Sigmoid colon (tissue), 7 donors: ENCODE results near the gene OARD1. TPM values are rescaled to one million over a fixed set of nuclear protein-coding genes. Genes with fewer than 3 reads are reported as not detected.

Source experiments
- DNase-seq: peaks from one replicate; pipeline ENCODE4 v3.0.0-alpha.2; 2019
- H3K27ac ChIP-seq, 4 donors: fragments of 200-600 bp; sonication (generic); one replicate each; pipeline ENCODE4 v1.5.1; 2016 to 2019; ENCODE audit warnings: mild to moderate bottlenecking in 1 of 4
- H3K27me3 ChIP-seq, 3 donors: fragments of 200-600 bp; sonication (generic); one replicate each; pipeline ENCODE4 v1.5.1; 2019; ENCODE audit warnings: mild to moderate bottlenecking in 1 of 3
- H3K36me3 ChIP-seq, 4 donors: fragments of 200-600 bp; sonication (generic); one replicate each; pipeline ENCODE4 v1.5.1; 2016 to 2019
- H3K4me1 ChIP-seq, 4 donors: fragments of 200-600 bp; sonication (generic); one replicate each; pipeline ENCODE4 v1.5.1; 2017 to 2019
- H3K4me3 ChIP-seq, 4 donors: fragments of 200-600 bp; sonication (generic); one replicate each; pipeline ENCODE4 v1.5.1; 2017 to 2019; ENCODE audit warnings: mild to moderate bottlenecking in 2 of 4, moderate library complexity in 1 of 4
- H3K9me3 ChIP-seq, 4 donors: fragments of 200-600 bp in 3 of 4; sonication (generic) in 3 of 4; one replicate each; pipeline versions ENCODE4 v1.5.1 to v1.6.1; 2013 to 2019
- EP300 ChIP-seq, 4 donors: sonication (generic); formaldehyde crosslinking; IDR thresholded peaks; one replicate each; pipeline ENCODE4 v1.6.1; 2017; ENCODE audit warnings: antibody characterized with exemption in 4 of 4
- POLR2A ChIP-seq, 2 donors: fragments of 450-650 bp; IDR thresholded peaks; one replicate each; pipeline ENCODE4 v1.6.1; 2016; ENCODE audit warnings: antibody characterized with exemption in 2 of 2, mild to moderate bottlenecking in 2 of 2, moderate library complexity in 2 of 2
- POLR2AphosphoS5 ChIP-seq, 4 donors: sonication (generic); formaldehyde crosslinking; IDR thresholded peaks; one replicate each; pipeline ENCODE4 v1.6.1; 2017; ENCODE audit warnings: antibody characterized with exemption in 4 of 4
- WGBS, 2 donors: extraction: QIAGEN DNeasy Blood & Tissue Kit; methylation state at CpG; one replicate each; pipeline ENCODE4 v1.1.7; 2013; 5-methylcytosine and 5-hydroxymethylcytosine counted together
- intact Hi-C: fragments of 100-400 bp; cut with DNase I; formaldehyde crosslinking; loops from one replicate; pipeline ENCODE4 v1.15.1; 2023
- polyA plus RNA-seq, 3 donors: library from polyadenylated mRNA; stranded (reverse); fragments of 200-250 nt; gene quantifications; one replicate each; pipeline ENCODE4 v1.2.3, GENCODE V29; 2013
- total RNA-seq, 4 donors: library from RNA; depleted of rRNA; stranded (reverse); fragments of >200 nt; gene quantifications; one replicate each; pipeline ENCODE4 v1.1.0, GENCODE V29; 2016
- TF ChIP-seq, protein P1 (sequence below), 4 experiments: fragments of 450-650 bp in 3 of 4; fragments of 200-600 bp in 1 of 4; IDR thresholded peaks; one replicate each; pipeline ENCODE4 v1.5.1; 2016 to 2019; ENCODE audit warnings: antibody characterized with exemption in 4 of 4, mild to moderate bottlenecking in 3 of 4, moderate library complexity in 2 of 4
- donor health status: healthy with polysubstance abuse.
- donor health status: Bipolar disorder and iron deficiency.
- donor health status: healthy.

The OARD1 gene
- total and polyA plus RNA-seq, 7 donors, result 14.0 to 54.8 (median 26.0) TPM

DNA sequence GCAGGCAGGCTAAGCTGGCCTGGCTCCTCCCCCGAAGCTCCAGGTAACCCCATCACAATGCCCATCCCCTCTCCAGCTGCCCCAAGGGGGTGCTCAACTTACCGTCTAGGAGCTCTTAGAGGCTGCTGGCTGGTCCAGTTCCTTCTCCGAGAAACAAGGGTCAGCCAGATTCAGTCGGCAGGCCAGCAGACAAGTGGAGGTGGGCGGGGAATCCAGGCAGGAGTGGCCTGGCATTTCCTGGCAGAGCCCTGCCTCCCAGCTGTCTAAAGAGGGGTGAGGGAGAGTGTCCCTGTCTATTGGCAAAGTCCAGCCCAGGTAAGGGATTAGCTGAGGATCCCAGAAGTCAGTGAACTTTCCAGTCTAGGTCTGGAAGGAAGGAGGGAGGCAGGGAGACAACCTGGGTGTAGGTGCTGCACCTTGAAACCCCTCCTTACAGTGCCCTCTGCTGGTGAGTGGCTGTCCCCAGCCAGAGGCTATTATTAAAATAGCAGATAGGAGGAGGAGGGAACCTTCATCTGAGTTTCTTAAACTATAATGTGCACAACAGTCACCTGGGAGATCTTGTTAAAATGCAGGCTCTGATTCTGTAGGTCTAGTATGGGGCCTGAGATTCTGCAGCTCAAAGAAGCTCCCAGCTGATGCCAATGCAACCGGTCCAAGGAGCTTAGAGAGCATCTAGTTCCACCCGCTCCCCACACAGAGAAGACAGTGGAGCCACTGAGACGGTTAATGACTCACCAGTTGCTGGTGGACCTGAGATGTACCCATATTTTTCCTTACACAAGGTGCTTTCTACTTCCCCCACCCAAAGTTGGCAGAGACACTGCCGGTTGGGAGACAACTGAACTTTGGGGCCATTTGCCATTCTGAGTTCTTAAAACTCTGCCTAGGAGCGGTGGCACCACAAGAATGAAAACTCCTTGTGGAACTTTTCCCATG is 32.8 kb downstream of the OARD1 start, which contains the start of gene UNC5CL:
UNC5CL (minus strand) TSS at position 162 of the 939 bp plus-strand sequence. CDS start 4,147 bp downstream, outside the sequence.
- Histone ChIP-seq H3K9me3 (no peaks in the 10 kb centered on the region), H3K27me3 (no peaks in the 10 kb centered on the region), H3K36me3 (no peaks in the 10 kb centered on the region), H3K4me1 (no peaks in the 10 kb centered on the region), H3K27ac (no peak within 1 kb of the TSS), H3K4me3 (no peak within 1 kb of the TSS)
- intact Hi-C loops, result no loop called here
- DNase-seq, result no peak
- 46 to 66% methylated on average over 10 of the region's 10 CpGs for WGBS, 2 donors
- TF ChIP-seq, protein P1, sequence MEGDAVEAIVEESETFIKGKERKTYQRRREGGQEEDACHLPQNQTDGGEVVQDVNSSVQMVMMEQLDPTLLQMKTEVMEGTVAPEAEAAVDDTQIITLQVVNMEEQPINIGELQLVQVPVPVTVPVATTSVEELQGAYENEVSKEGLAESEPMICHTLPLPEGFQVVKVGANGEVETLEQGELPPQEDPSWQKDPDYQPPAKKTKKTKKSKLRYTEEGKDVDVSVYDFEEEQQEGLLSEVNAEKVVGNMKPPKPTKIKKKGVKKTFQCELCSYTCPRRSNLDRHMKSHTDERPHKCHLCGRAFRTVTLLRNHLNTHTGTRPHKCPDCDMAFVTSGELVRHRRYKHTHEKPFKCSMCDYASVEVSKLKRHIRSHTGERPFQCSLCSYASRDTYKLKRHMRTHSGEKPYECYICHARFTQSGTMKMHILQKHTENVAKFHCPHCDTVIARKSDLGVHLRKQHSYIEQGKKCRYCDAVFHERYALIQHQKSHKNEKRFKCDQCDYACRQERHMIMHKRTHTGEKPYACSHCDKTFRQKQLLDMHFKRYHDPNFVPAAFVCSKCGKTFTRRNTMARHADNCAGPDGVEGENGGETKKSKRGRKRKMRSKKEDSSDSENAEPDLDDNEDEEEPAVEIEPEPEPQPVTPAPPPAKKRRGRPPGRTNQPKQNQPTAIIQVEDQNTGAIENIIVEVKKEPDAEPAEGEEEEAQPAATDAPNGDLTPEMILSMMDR (IDR thresholded peaks at IDR 0.05), result peak in 3 of 4 experiments; percentile 25 to 44 (median 41)
- no peak for TF ChIP-seq POLR2A (IDR thresholded peaks at IDR 0.05)

DNA sequence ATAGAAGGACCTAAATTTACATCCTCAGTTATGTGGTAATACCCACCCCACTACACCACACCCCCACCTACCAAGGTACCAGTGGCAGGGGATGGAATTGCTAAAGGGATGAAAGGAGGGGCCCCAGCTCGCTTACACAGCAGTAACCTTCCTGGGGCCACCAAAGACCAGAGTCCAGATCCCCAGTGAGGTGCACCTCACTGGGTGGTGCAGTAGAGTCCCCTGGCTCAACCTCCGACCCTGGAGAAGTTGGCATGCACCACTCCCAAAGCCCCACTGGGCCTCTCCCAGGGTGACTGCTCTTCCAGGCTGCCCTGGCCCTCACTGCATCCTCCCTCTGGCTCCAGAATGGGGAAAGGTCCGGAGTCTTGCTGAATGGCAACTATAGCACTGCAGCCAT is 34.0 kb downstream of the OARD1 start:
- DNase-seq, result no peak
- Histone ChIP-seq H3K36me3 (no peaks in the 10 kb centered on the region), H3K9me3 (no peaks in the 10 kb centered on the region), H3K27me3 (no peaks in the 10 kb centered on the region), H3K4me1 (no peaks in the 10 kb centered on the region), H3K4me3 (no peak overlapping the region), H3K27ac (no peak overlapping the region)
- TF ChIP-seq, protein P1 (IDR thresholded peaks at IDR 0.05), result no peak
- TF ChIP-seq POLR2A (IDR thresholded peaks at IDR 0.05), result no peak
- no peak for TF ChIP-seq EP300 (IDR thresholded peaks at IDR 0.05)
- no peak for TF ChIP-seq POLR2AphosphoS5 (IDR thresholded peaks at IDR 0.05)
- 87 to 90% methylated on average over 3 of the region's 3 CpGs for WGBS, 2 donors
- intact Hi-C loops, result no loop called here

DNA sequence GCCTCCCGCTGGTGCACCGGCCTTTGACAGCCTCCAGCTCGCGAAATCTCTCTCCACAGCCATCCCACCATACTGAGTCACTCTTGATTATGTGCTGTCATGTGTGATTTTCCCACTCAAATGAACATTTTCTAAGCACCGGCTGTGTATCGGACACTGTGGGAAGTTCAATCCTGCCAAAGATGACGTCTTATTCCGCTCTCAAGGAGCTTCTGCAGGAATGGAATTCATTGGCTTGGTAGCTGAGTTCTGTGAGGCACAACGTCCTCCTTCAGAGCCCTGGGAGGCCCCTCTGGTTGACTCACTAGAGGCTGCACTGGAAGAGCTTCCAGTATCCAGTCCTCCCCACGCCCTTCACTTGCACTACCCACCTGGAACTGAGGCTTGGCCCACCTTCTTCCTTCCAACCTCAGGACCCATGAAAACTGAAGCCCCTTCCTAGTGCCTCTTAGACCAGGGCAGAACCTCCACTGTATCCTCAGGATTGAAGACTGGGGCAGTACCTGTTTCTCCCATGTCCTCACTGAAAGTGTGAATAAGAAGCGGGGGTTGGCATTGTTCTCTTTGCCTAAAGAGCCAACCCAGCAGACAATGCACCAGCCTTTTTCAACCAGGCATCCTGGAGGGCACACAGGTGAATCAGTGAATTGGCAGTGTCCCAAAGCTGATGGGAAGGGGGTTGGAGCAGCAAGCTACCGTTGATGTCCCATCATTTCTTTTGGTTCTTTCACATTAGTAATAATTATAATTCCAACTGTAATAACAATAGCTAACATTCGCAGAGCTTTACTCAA is 34.9 kb downstream of the OARD1 start:
- Histone ChIP-seq H3K4me3 (no peak overlapping the region), H3K36me3 (no peaks in the 10 kb centered on the region), H3K27me3 (no peaks in the 10 kb centered on the region), H3K27ac (no peak overlapping the region), H3K4me1 (no peaks in the 10 kb centered on the region), H3K9me3 (no peaks in the 10 kb centered on the region)
- intact Hi-C loops, result no loop called here
- TF ChIP-seq EP300 (IDR thresholded peaks at IDR 0.05), result no peak
- TF ChIP-seq POLR2A (IDR thresholded peaks at IDR 0.05), result no peak
- TF ChIP-seq, protein P1 (IDR thresholded peaks at IDR 0.05), result no peak
- TF ChIP-seq POLR2AphosphoS5 (IDR thresholded peaks at IDR 0.05), result no peak
- DNase-seq, result no peak
- 92 to 93% methylated on average over 13 of the region's 13 CpGs for WGBS, 2 donors

DNA sequence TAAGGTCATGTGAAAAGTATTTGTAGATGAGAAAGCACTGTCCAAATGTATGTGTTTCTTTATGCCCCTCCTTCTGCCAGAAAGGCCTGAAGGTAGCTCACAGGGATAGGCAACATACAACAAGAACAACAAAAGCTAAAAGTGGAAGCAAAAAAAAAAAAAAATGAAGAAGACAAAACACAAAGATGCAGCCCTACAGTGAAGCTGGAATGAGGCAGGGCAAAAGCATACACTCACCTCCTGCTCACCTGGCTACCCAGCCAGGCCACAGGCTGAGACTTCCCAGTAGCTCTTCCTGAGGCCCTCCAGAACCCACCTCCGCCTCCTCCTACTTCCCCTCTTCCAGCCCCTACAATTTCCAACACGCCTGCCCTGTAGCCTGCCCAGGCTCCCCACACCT is 35.6 kb downstream of the OARD1 start:
- Histone ChIP-seq H3K4me1 (no peaks in the 10 kb centered on the region), H3K4me3 (no peak overlapping the region), H3K36me3 (no peaks in the 10 kb centered on the region), H3K27ac (no peak overlapping the region), H3K9me3 (no peaks in the 10 kb centered on the region), H3K27me3 (no peaks in the 10 kb centered on the region)
- TF ChIP-seq POLR2AphosphoS5 (IDR thresholded peaks at IDR 0.05), result no peak
- TF ChIP-seq EP300 (IDR thresholded peaks at IDR 0.05), result no peak
- no peak for TF ChIP-seq POLR2A (IDR thresholded peaks at IDR 0.05)
- TF ChIP-seq, protein P1 (IDR thresholded peaks at IDR 0.05), result no peak
- intact Hi-C loops, result no loop called here
- DNase-seq, result no peak
- 75 to 91% methylated on average over 2 of the region's 2 CpGs for WGBS, 2 donors
